H9 (cell line): ENCODE results near the gene BAIAP2L1. TPM values are rescaled to one million over a fixed set of nuclear protein-coding genes. Genes with fewer than 3 reads are reported as not detected.

ENCODE experiments used
- DNase-seq: peaks from one replicate; pipeline ENCODE4 v3.0.0-alpha.2; 2017
- H2AFZ ChIP-seq: one replicate; pipeline ENCODE4 v1.6.1; 2013; ENCODE audit warnings: mild to moderate bottlenecking, low read length, control low read depth, moderate library complexity
- H2AK5ac ChIP-seq: 2 replicates; pipeline ENCODE4 v1.6.1; 2013; ENCODE audit warnings: low read length, control low read depth, mixed read lengths; ENCODE audit not compliant: insufficient read length
- H2BK120ac ChIP-seq: one replicate; pipeline ENCODE4 v1.6.1; 2013; ENCODE audit warnings: low read depth, mild to moderate bottlenecking, low read length, control low read depth, inconsistent platforms; ENCODE audit not compliant: poor library complexity, severe bottlenecking
- H2BK12ac ChIP-seq: 2 replicates; pipeline ENCODE4 v1.6.1; 2013; ENCODE audit warnings: low read length, control low read depth, mixed read lengths, low read depth; ENCODE audit not compliant: insufficient read length
- H2BK15ac ChIP-seq: 2 replicates; pipeline ENCODE4 v1.6.1; 2013; ENCODE audit warnings: low read depth, low read length, control low read depth
- H2BK20ac ChIP-seq: one replicate; pipeline ENCODE4 v1.6.1; 2013; ENCODE audit warnings: low read depth, mild to moderate bottlenecking, low read length, control low read depth, inconsistent platforms; ENCODE audit not compliant: poor library complexity, severe bottlenecking
- H2BK5ac ChIP-seq: 2 replicates; pipeline ENCODE4 v1.6.1; 2013; ENCODE audit warnings: low read length, control low read depth, mixed read lengths; ENCODE audit not compliant: insufficient read length
- H3K14ac ChIP-seq: 2 replicates; pipeline ENCODE4 v1.6.1; 2013; ENCODE audit warnings: low read length, control low read depth; ENCODE audit not compliant: insufficient read depth
- H3K18ac ChIP-seq: 2 replicates; pipeline ENCODE4 v1.6.1; 2013; ENCODE audit warnings: low read depth, mild to moderate bottlenecking, mixed read lengths, low read length, control low read depth; ENCODE audit not compliant: insufficient read length
- H3K23ac ChIP-seq: 2 replicates; pipeline ENCODE4 v1.6.1; 2013; ENCODE audit warnings: low read length, control low read depth, mixed read lengths, low read depth; ENCODE audit not compliant: insufficient read length
- H3K23me2 ChIP-seq: 2 replicates; pipeline ENCODE4 v1.6.1; 2013; ENCODE audit warnings: low read depth, mild to moderate bottlenecking, mixed read lengths, low read length, control low read depth; ENCODE audit not compliant: insufficient read length, poor library complexity, severe bottlenecking
- H3K27ac ChIP-seq: 2 replicates; pipeline ENCODE4 v1.5.1; 2013; ENCODE audit warnings: low read length, control low read depth, mixed read lengths, low read depth; ENCODE audit not compliant: insufficient read length
- H3K27me3 ChIP-seq: 2 replicates; pipeline ENCODE4 v1.6.1; 2013; ENCODE audit warnings: low read length, control low read depth, inconsistent platforms; ENCODE audit not compliant: insufficient read depth
- H3K4ac ChIP-seq: 2 replicates; pipeline ENCODE4 v1.6.1; 2013; ENCODE audit warnings: low read depth, mild to moderate bottlenecking, control low read depth, inconsistent platforms, low read length, moderate library complexity
- H3K4me1 ChIP-seq: 2 replicates; pipeline ENCODE4 v1.6.1; 2013; ENCODE audit warnings: low read length, control low read depth, inconsistent platforms; ENCODE audit not compliant: insufficient read depth
- H3K4me2 ChIP-seq: 2 replicates; pipeline ENCODE4 v1.6.1; 2013; ENCODE audit warnings: low read length, control low read depth, mixed read lengths; ENCODE audit not compliant: insufficient read length, insufficient read depth
- H3K56ac ChIP-seq: 2 replicates; pipeline ENCODE4 v1.6.1; 2013; ENCODE audit warnings: low read depth, mild to moderate bottlenecking, mixed read lengths, low read length, control low read depth; ENCODE audit not compliant: insufficient read length
- H3K79me1 ChIP-seq: 2 replicates; pipeline ENCODE4 v1.6.1; 2013; ENCODE audit warnings: low read depth, mild to moderate bottlenecking, moderate library complexity, low read length, control low read depth, inconsistent platforms; ENCODE audit not compliant: insufficient read depth, poor library complexity, severe bottlenecking
- H3K79me2 ChIP-seq: 2 replicates; pipeline ENCODE4 v1.6.1; 2013; ENCODE audit warnings: low read length, control low read depth, inconsistent platforms; ENCODE audit not compliant: insufficient read depth
- H3K9ac ChIP-seq: 2 replicates; pipeline ENCODE4 v1.6.1; 2013; ENCODE audit warnings: low read length, control low read depth, mixed read lengths; ENCODE audit not compliant: insufficient read length; ENCODE audit errors: extremely low read depth
- H3K9me3 ChIP-seq: one replicate; pipeline ENCODE4 v1.6.1; 2013; ENCODE audit warnings: low read depth, low read length, inconsistent platforms; ENCODE audit not compliant: control insufficient read depth
- H3T11ph ChIP-seq: one replicate; pipeline ENCODE4 v1.6.1; 2013; ENCODE audit warnings: mild to moderate bottlenecking, low read length, control low read depth, inconsistent platforms
- H4K20me1 ChIP-seq: one replicate; pipeline ENCODE4 v1.6.1; 2013; ENCODE audit not compliant: control insufficient read depth, insufficient read length, insufficient read depth
- H4K5ac ChIP-seq: 2 replicates; pipeline ENCODE4 v1.6.1; 2013; ENCODE audit warnings: low read depth, mild to moderate bottlenecking, mixed read lengths, low read length, control low read depth; ENCODE audit not compliant: insufficient read length
- H4K8ac ChIP-seq: replicated peaks from 2 replicates; pipeline ENCODE4 v1.6.1; 2013; ENCODE audit warnings: low read length, control low read depth, mixed read lengths, low read depth; ENCODE audit not compliant: insufficient read length
- H4K91ac ChIP-seq: 2 replicates; pipeline ENCODE4 v1.6.1; 2013; ENCODE audit warnings: low read depth, mild to moderate bottlenecking, moderate library complexity, mixed read lengths, low read length, control low read depth; ENCODE audit not compliant: insufficient read length
- H3K27ac Mint-ChIP-seq, 3 experiments: 2 replicates in 2 of 3; 3 replicates in 1 of 3; pipeline ENCODE4 v1.8.0; 2020 to 2021; ENCODE audit warnings: mixed read lengths in 3 of 3, mild to moderate bottlenecking in 1 of 3, moderate library complexity in 1 of 3
- H3K27me3 Mint-ChIP-seq: 2 replicates; pipeline ENCODE4 v1.8.0; 2021; ENCODE audit warnings: low read depth, mild to moderate bottlenecking, moderate library complexity, mixed read lengths
- H3K36me3 Mint-ChIP-seq, 3 experiments: 2 replicates in 2 of 3; 3 replicates in 1 of 3; pipeline ENCODE4 v1.8.0; 2020 to 2021; ENCODE audit warnings: low read depth in 3 of 3, mixed read lengths in 3 of 3; ENCODE audit not compliant: insufficient read depth in 1 of 3
- H3K4me1 Mint-ChIP-seq, 2 experiments: 2 replicates each; pipeline ENCODE4 v1.8.0; 2020; ENCODE audit warnings: mixed read lengths in 2 of 2
- H3K4me3 Mint-ChIP-seq, 2 experiments: 2 replicates in 1 of 2; 3 replicates in 1 of 2; pipeline ENCODE4 v1.8.0; 2020 to 2021; ENCODE audit warnings: mild to moderate bottlenecking in 2 of 2, mixed read lengths in 2 of 2, moderate library complexity in 1 of 2
- H3K9me3 Mint-ChIP-seq, 2 experiments: 2 replicates in 1 of 2; 3 replicates in 1 of 2; pipeline ENCODE4 v1.8.0; 2020; ENCODE audit warnings: mild to moderate bottlenecking in 2 of 2, mixed read lengths in 2 of 2, moderate library complexity in 1 of 2
- CTCF ChIP-seq: fragments of 200-600 bp; sonication (generic); conservative IDR thresholded peaks from 3 replicates; pipeline ENCODE4 v1.8.0; 2021; ENCODE audit warnings: antibody characterized with exemption, mild to moderate bottlenecking
- WGBS: extraction: QIAGEN DNeasy Blood & Tissue Kit; methylation state at CpG from one replicate; pipeline ENCODE4 v1.1.7; 2013; ENCODE audit warnings: missing lambda C conversion rate, low lambda C conversion rate, mixed read lengths; ENCODE audit not compliant: insufficient read length; ENCODE audit errors: extremely low coverage; 5-methylcytosine and 5-hydroxymethylcytosine counted together
- total RNA-seq: library from RNA; stranded (reverse); gene quantifications from 2 replicates; pipeline ENCODE4 v1.2.1, GENCODE V29; 2021

Gene BAIAP2L1
- total RNA-seq, 1 experiment from 2014 or later, result 25.9 TPM

GRCh38 chr7:98283887-98284222 lies 117.0 kb downstream of the BAIAP2L1 start:
- Histone ChIP-seq H3K27ac (no peak overlapping the region), H4K20me1 (no peaks in the 10 kb centered on the region), H2BK15ac (no peak overlapping the region), H3K4ac (no peak overlapping the region), H3K4me2 (no peak overlapping the region), H3K9ac (no peak overlapping the region), H3K9me3 (no peaks in the 10 kb centered on the region), H3K4me1 (no peaks in the 10 kb centered on the region; the same call in 1 of the 2 replicates), H2BK12ac (no peak overlapping the region), H4K5ac (no peak overlapping the region), H3K14ac (no peak overlapping the region), H3K27me3 (no peaks in the 10 kb centered on the region), H3T11ph (no peak overlapping the region), H2AFZ (no peak overlapping the region), H2AK5ac (no peak overlapping the region), H2BK5ac (no peak overlapping the region), H2BK120ac (no peak overlapping the region), H3K79me2 (peaks cover 2% of the 10 kb centered on the region; the same call in 1 of the 2 replicates), H2BK20ac (no peak overlapping the region), H3K18ac (no peak overlapping the region), H3K79me1 (peaks cover 6% of the 10 kb centered on the region), H3K56ac (no peak overlapping the region), H3K23me2 (peaks cover 11% of the 10 kb centered on the region), H4K91ac (no peak overlapping the region), H4K8ac (no peak overlapping the region), H3K23ac (no peak overlapping the region)
- H3K4me1 Mint-ChIP-seq, result peaks cover 30 to 39% of the 10 kb centered on the region in 2 experiments
- H3K36me3 Mint-ChIP-seq, result peaks cover 6 to 18% (median 17%) of the 10 kb centered on the region in 3 experiments
- TF ChIP-seq CTCF, result no peak
- H3K9me3 Mint-ChIP-seq, result no peaks in the 10 kb centered on the region
- no CpG with 5 or more reads among the region's 8 CpGs for WGBS
- no peak overlapping the region for H3K27ac Mint-ChIP-seq
- DNase-seq, result no peak
- peak overlapping the region; percentile 7 to 46; a peak in 2 of 5 replicates for H3K4me3 Mint-ChIP-seq
- peaks cover under 1% of the 10 kb centered on the region; the same call in 1 of the 2 replicates for H3K27me3 Mint-ChIP-seq
